GM23338 (cell line): ENCODE data around the gene TFIP11. TPM values are rescaled to one million over a fixed set of nuclear protein-coding genes. Genes with fewer than 3 reads are reported as not detected.
A peak's percentile ranks its signal among the peaks of the same experiment; 100 is the strongest.

Experiments
- ATAC-seq: fragments of 200-7000 bp; cut with Tn5 transposase; 3 replicates; pipeline ENCODE4 v1.9.1; 2020
- DNase-seq: peaks from one replicate; pipeline ENCODE4 v3.0.0-alpha.2; 2015; ENCODE audit warnings: low spot score
- H2AFZ ChIP-seq: fragments of 200-600 bp; sonication (generic); 2 replicates; pipeline ENCODE4 v1.8.0; 2016; ENCODE audit warnings: antibody characterized with exemption, mild to moderate bottlenecking, moderate library complexity
- H3F3A ChIP-seq: fragments of 200-600 bp; sonication (generic); replicated peaks from 2 replicates; pipeline ENCODE4 v1.8.0; 2017; ENCODE audit warnings: antibody characterized with exemption, mixed run types, low read depth
- H3K27ac ChIP-seq: fragments of 200-600 bp; sonication (generic); 2 replicates; pipeline ENCODE4 v1.6.1; 2016; ENCODE audit warnings: low read depth
- H3K27me3 ChIP-seq: fragments of 200-600 bp; sonication (generic); 2 replicates; pipeline ENCODE4 v1.8.0; 2016; ENCODE audit warnings: mild to moderate bottlenecking, mixed run types, moderate library complexity; ENCODE audit not compliant: insufficient read depth
- H3K36me3 ChIP-seq: fragments of 200-600 bp; sonication (generic); 2 replicates; pipeline ENCODE4 v1.8.0; 2016; ENCODE audit warnings: mild to moderate bottlenecking; ENCODE audit not compliant: insufficient read depth
- H3K4me1 ChIP-seq: fragments of 200-600 bp; sonication (generic); 2 replicates; pipeline ENCODE4 v1.8.0; 2016; ENCODE audit warnings: mild to moderate bottlenecking, moderate library complexity; ENCODE audit not compliant: insufficient read depth
- H3K4me2 ChIP-seq: fragments of 200-600 bp; sonication (generic); 2 replicates; pipeline ENCODE4 v1.7.1; 2017; ENCODE audit warnings: mixed run types
- H3K4me3 ChIP-seq: fragments of 200-600 bp; sonication (generic); 2 replicates; pipeline ENCODE4 v1.6.1; 2016; ENCODE audit warnings: mixed run types
- H3K79me2 ChIP-seq: fragments of 200-600 bp; sonication (generic); replicated peaks from 2 replicates; pipeline ENCODE4 v1.8.0; 2017; ENCODE audit warnings: mild to moderate bottlenecking; ENCODE audit not compliant: insufficient read depth
- H3K9me2 ChIP-seq: fragments of 200-600 bp; sonication (generic); 2 replicates; pipeline ENCODE4 v1.8.0; 2017; ENCODE audit not compliant: insufficient read depth
- H4K20me1 ChIP-seq: fragments of 200-600 bp; sonication (generic); replicated peaks from 2 replicates; pipeline ENCODE4 v1.8.0; 2017; ENCODE audit warnings: mild to moderate bottlenecking; ENCODE audit not compliant: insufficient read depth
- H3K27ac Mint-ChIP-seq: 2 replicates; pipeline ENCODE4 v1.8.0; 2020; ENCODE audit warnings: inconsistent platforms, mild to moderate bottlenecking, moderate library complexity, mixed read lengths
- H3K27me3 Mint-ChIP-seq: 3 replicates; pipeline ENCODE4 v1.8.0; 2022; ENCODE audit warnings: low read depth, mild to moderate bottlenecking, moderate library complexity, mixed read lengths, inconsistent platforms; ENCODE audit not compliant: insufficient read depth, poor library complexity
- H3K36me3 Mint-ChIP-seq: 3 replicates; pipeline ENCODE4 v1.8.0; 2021; ENCODE audit warnings: low read depth, mild to moderate bottlenecking, inconsistent platforms, moderate library complexity, mixed read lengths
- H3K4me1 Mint-ChIP-seq: 3 replicates; pipeline ENCODE4 v1.8.0; 2020; ENCODE audit warnings: mild to moderate bottlenecking, inconsistent platforms, mixed read lengths
- H3K4me3 Mint-ChIP-seq: 3 replicates; pipeline ENCODE4 v1.8.0; 2021; ENCODE audit warnings: moderate library complexity, mild to moderate bottlenecking, inconsistent platforms, mixed read lengths
- H3K9me3 Mint-ChIP-seq: 3 replicates; pipeline ENCODE4 v1.8.0; 2020; ENCODE audit warnings: moderate library complexity, mild to moderate bottlenecking, inconsistent platforms, mixed read lengths
- CREB1 ChIP-seq: fragments of 250-450 bp; sonication (Bioruptor Pico); IDR thresholded peaks from 2 replicates; pipeline ENCODE4 v1.5.0; 2020; ENCODE audit warnings: low read depth, mild to moderate bottlenecking, moderate library complexity
- EZH2 ChIP-seq: fragments of 200-600 bp; sonication (generic); IDR thresholded peaks from one replicate; pipeline ENCODE4 v1.8.0; 2017; ENCODE audit warnings: antibody characterized with exemption, mild to moderate bottlenecking, low read depth; ENCODE audit not compliant: unreplicated experiment
- JUNB ChIP-seq: IDR thresholded peaks from one replicate; pipeline ENCODE4 v1.6.1; 2016; ENCODE audit warnings: antibody characterized with exemption; ENCODE audit not compliant: unreplicated experiment
- REST ChIP-seq: IDR thresholded peaks from one replicate; pipeline ENCODE4 v1.6.1; 2018; ENCODE audit warnings: antibody characterized with exemption; ENCODE audit not compliant: unreplicated experiment
- ZNF114 ChIP-seq: fragments of 250-450 bp; sonication (Bioruptor Pico); IDR thresholded peaks from 2 replicates; pipeline ENCODE4 v1.5.0; 2020; ENCODE audit warnings: mild to moderate bottlenecking, moderate library complexity
- polyA plus RNA-seq: library from polyadenylated mRNA; unstranded; fragments of >200 nt; fragmentation: Nextera tagmentation; extraction: Ambion mirVana; gene quantifications from 2 replicates; pipeline ENCODE4 v1.2.1, GENCODE V29; 2016
- total RNA-seq: library from RNA; depleted of rRNA; stranded (reverse); fragments of >200 nt; shearing (Covaris generic); gene quantifications from 2 replicates; pipeline ENCODE4 v1.2.3, GENCODE V29; 2014
- TF ChIP-seq, protein P1 (sequence below), 2 experiments: fragments of 200-600 bp in 1 of 2; sonication (generic) in 1 of 2; conservative IDR thresholded peaks; 2 replicates each; pipeline versions ENCODE4 v1.5.1 to v1.6.1; 2016 to 2017; ENCODE audit warnings: antibody characterized with exemption in 2 of 2, low read depth in 2 of 2, mild to moderate bottlenecking in 2 of 2, moderate library complexity in 1 of 2
- TF ChIP-seq, protein P2 (sequence below): IDR thresholded peaks from 2 replicates; pipeline ENCODE4 v1.6.1; 2016; ENCODE audit warnings: antibody characterized with exemption

Gene TFIP11
- total and polyA plus RNA-seq, 2 experiments from 2014 or later, result 17.1 to 26.2 TPM

DNA sequence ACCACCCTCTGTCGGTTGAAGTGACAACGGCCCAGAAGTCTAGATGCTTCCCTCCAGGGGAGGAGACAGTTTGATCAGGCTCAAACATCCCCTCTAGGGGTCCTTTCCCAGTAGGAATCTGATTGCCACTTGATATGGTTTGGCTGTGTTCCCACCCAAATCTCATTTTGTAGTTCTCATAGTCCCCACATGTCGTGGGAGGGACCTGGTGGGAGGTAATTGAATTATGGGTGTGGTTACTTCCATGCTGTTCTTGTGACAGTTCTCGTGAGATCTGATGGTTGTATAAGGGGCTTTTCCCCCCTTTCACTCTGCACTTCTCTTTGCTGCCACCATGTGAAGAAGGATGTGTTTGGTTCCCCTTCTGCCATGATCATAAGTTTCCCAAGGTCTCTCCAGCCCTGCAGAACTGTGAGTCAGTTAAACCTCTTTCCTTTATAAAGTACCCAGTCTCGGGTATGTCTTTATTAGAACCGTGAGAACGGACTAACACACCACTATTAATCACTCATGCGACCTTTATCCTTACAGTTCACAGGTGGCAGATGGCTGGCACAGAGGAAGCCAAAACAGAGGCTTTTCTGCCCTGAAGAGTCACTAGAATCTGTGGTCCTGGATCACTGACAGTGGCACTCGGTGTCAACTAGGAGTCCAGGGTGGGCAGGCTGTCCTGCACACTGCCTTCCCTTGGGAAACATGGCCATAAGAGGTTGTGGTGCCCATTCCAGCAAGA lies 61.7 kb downstream of the TFIP11 start:
- Histone ChIP-seq H3K4me1 (no peaks in the 10 kb centered on the region), H2AFZ (no peak overlapping the region), H3K4me2 (no peak overlapping the region), H3F3A (no peaks in the 10 kb centered on the region), H3K36me3 (no peaks in the 10 kb centered on the region; the same call in 1 of the 2 replicates), H3K4me3 (no peak overlapping the region), H4K20me1 (no peaks in the 10 kb centered on the region; the same call in 1 of the 2 replicates), H3K79me2 (no peaks in the 10 kb centered on the region), H3K9me2 (no peaks in the 10 kb centered on the region), H3K27ac (no peak overlapping the region), H3K27me3 (no peaks in the 10 kb centered on the region)
- no peak overlapping the region for H3K4me3 Mint-ChIP-seq
- ATAC-seq (no peak), DNase-seq (no peak)
- peaks cover 11% of the 10 kb centered on the region for H3K27me3 Mint-ChIP-seq
- no peaks in the 10 kb centered on the region for H3K9me3 Mint-ChIP-seq
- 0 out of 3 replicates have a peak, but pooled peaks cover 2% of the 10 kb centered on the region for H3K4me1 Mint-ChIP-seq
- H3K36me3 Mint-ChIP-seq, result peaks cover 25% of the 10 kb centered on the region
- no peak overlapping the region for H3K27ac Mint-ChIP-seq
- no peak for TF ChIP-seq CREB1 (CRISPR knock-in tag)
- TF ChIP-seq, protein P1, sequence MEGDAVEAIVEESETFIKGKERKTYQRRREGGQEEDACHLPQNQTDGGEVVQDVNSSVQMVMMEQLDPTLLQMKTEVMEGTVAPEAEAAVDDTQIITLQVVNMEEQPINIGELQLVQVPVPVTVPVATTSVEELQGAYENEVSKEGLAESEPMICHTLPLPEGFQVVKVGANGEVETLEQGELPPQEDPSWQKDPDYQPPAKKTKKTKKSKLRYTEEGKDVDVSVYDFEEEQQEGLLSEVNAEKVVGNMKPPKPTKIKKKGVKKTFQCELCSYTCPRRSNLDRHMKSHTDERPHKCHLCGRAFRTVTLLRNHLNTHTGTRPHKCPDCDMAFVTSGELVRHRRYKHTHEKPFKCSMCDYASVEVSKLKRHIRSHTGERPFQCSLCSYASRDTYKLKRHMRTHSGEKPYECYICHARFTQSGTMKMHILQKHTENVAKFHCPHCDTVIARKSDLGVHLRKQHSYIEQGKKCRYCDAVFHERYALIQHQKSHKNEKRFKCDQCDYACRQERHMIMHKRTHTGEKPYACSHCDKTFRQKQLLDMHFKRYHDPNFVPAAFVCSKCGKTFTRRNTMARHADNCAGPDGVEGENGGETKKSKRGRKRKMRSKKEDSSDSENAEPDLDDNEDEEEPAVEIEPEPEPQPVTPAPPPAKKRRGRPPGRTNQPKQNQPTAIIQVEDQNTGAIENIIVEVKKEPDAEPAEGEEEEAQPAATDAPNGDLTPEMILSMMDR (conservative IDR thresholded peaks at IDR 0.05; ENCODE audit: low read depth in 2 of 2), result 0 out of 4 replicates have a peak, but pooled peaks of 1 of the 2 experiments have one; percentile 5

DNA sequence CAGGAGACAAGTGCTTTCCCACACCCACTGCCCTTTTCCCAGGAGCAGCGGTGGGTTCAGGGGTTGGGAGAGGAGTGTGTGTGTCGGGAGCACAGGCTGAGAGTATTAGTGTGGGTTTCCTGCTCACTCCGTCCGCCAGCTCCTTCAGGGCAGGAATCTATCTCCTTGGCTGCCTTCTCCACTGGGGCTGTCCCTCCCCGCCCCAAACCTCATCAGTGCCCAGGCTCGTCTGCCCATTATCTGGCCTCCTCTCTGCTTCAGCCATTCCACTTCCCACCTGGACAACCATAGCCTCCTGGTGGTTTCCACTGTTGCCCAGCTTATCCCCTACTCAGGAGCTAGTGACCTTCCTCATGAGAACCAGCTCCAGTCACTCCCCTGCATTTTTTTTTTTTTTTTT lies 63.3 kb downstream of the TFIP11 start:
- H3K27me3 Mint-ChIP-seq, result peaks cover 12% of the 10 kb centered on the region
- H3K27ac ChIP-seq, result no peak overlapping the region
- H3K9me3 Mint-ChIP-seq, result no peaks in the 10 kb centered on the region
- H4K20me1 ChIP-seq, result no peaks in the 10 kb centered on the region; the same call in 1 of the 2 replicates
- no peaks in the 10 kb centered on the region for H3K27me3 ChIP-seq
- DNase-seq (no peak), ATAC-seq (no peak)
- H3K4me1 ChIP-seq, result no peaks in the 10 kb centered on the region
- no peak overlapping the region for H2AFZ ChIP-seq
- no peaks in the 10 kb centered on the region for H3K9me2 ChIP-seq
- H3K4me3 ChIP-seq, result no peak overlapping the region
- no peaks in the 10 kb centered on the region for H3K79me2 ChIP-seq
- peaks cover 5% of the 10 kb centered on the region; the same call in 1 of the 3 replicates for H3K4me1 Mint-ChIP-seq
- H3K4me3 Mint-ChIP-seq, result no peak overlapping the region
- TF ChIP-seq, protein P2, sequence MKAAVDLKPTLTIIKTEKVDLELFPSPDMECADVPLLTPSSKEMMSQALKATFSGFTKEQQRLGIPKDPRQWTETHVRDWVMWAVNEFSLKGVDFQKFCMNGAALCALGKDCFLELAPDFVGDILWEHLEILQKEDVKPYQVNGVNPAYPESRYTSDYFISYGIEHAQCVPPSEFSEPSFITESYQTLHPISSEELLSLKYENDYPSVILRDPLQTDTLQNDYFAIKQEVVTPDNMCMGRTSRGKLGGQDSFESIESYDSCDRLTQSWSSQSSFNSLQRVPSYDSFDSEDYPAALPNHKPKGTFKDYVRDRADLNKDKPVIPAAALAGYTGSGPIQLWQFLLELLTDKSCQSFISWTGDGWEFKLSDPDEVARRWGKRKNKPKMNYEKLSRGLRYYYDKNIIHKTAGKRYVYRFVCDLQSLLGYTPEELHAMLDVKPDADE, result no peak
- no peaks in the 10 kb centered on the region for H3F3A ChIP-seq
- peaks cover 28% of the 10 kb centered on the region for H3K36me3 Mint-ChIP-seq
- no peak overlapping the region for H3K27ac Mint-ChIP-seq
- H3K36me3 ChIP-seq, result no peaks in the 10 kb centered on the region; the same call in 1 of the 2 replicates
- no peak overlapping the region for H3K4me2 ChIP-seq

DNA sequence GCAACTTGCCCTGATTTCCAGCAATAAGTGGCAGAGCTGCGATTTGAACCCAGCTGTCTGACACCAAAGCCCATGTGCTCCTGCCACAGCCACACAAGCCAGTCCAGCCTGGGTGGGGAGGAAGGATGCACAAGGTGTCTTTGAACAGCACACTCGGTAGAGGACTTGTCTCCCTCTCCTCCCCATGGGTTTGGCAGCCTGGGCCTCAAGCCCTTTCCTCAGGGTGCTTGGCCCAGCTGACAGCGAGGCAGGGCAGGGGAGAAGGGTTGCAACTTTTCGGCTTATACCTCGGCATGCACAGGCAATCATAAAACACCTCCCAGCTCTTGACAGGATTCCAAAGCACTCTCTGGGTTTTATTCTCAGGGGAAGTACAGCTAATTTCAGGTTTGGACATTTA lies 63.9 kb downstream of the TFIP11 start:
- H4K20me1 ChIP-seq, result no peaks in the 10 kb centered on the region; the same call in 1 of the 2 replicates
- DNase-seq (no peak), ATAC-seq (no peak)
- no peaks in the 10 kb centered on the region for H3F3A ChIP-seq
- no peaks in the 10 kb centered on the region for H3K9me3 Mint-ChIP-seq
- H3K4me2 ChIP-seq, result no peak overlapping the region
- peaks cover 12% of the 10 kb centered on the region for H3K27me3 Mint-ChIP-seq
- no peak overlapping the region for H2AFZ ChIP-seq
- H3K27me3 ChIP-seq, result no peaks in the 10 kb centered on the region
- H3K79me2 ChIP-seq, result no peaks in the 10 kb centered on the region
- no peaks in the 10 kb centered on the region for H3K9me2 ChIP-seq
- H3K4me1 ChIP-seq, result no peaks in the 10 kb centered on the region
- no peak overlapping the region for H3K27ac Mint-ChIP-seq
- no peak overlapping the region for H3K27ac ChIP-seq
- no peak overlapping the region for H3K4me3 ChIP-seq
- no peak overlapping the region for H3K4me3 Mint-ChIP-seq
- peaks cover 5% of the 10 kb centered on the region; the same call in 1 of the 3 replicates for H3K4me1 Mint-ChIP-seq
- peaks cover 23% of the 10 kb centered on the region for H3K36me3 Mint-ChIP-seq
- no peaks in the 10 kb centered on the region; the same call in 1 of the 2 replicates for H3K36me3 ChIP-seq
- TF ChIP-seq ZNF114 (CRISPR knock-in tag), result no peak
- TF ChIP-seq EZH2, result no peak
- TF ChIP-seq CREB1 (CRISPR knock-in tag), result no peak
- TF ChIP-seq, protein P1 (conservative IDR thresholded peaks at IDR 0.05; ENCODE audit: low read depth in 2 of 2), result no peak
- no peak for TF ChIP-seq JUNB
- TF ChIP-seq REST, result no peak
